H54 (cell line): Measurements from ENCODE around the gene KATNAL2.
"Not testable (repeated sequence)": the region's sequence is repeated elsewhere in the genome, so short reads cannot be mapped to it uniquely, and the experiment has no call there.

Source experiments
- DNase-seq: peaks from one replicate; pipeline ENCODE4 v3.0.0; 2011; ENCODE audit warnings: low spot score, mixed read lengths; ENCODE audit not compliant: insufficient read length
- FAIRE-seq: peaks from 3 replicates; lab custom pipeline; 2011; peaks lifted over from hg19 to GRCh38; lab: Jason Lieb, UNC
- POLR2A ChIP-seq: IDR thresholded peaks from 2 replicates; pipeline ENCODE4 v1.6.1; 2011; ENCODE audit warnings: low read depth, mild to moderate bottlenecking, low read length

KATNAL2 gene

DNA sequence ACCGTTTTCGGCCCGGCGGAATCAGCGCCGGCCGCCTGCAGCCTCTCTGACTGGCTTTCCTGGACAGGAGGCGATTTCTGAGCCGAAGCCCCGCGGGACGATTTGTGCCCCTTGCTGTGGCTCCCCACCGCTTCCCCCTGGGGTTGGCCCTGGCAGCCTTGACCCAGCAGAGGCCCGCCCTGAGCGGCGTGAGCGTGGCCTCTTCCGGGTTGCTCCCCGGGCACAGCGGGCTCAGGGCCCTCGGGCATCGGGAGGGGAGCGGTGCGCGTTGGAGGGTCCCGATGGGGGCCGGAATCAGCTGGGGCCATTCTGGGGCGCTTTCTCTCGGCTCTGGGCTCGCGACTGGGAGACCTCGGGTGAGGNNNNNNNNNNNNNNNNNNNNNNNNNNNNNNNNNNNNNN lies 52.1 kb downstream of the KATNAL2 start:
- DNase-seq, FAIRE-seq: not testable (repeated sequence)

DNA sequence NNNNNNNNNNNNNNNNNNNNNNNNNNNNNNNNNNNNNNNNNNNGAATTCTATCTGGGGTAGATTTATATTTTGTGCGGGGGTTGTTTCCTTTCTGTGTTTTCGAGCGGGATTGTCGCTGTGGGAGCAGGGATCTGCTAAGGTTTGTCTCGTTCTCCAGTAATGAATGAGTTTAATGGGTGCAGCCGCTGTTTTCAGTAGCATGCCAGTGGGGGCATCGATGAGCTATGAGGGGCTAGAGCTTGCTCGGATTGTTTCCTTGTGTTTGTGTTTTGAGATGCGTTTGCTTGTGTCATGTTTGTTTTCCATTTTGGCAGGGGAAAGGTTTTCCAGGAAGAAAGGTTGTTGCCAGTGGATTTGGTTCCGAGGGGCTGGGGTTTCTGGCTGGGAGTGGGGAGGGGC lies 102.5 kb downstream of the KATNAL2 start:
- DNase-seq, FAIRE-seq: not testable (repeated sequence)

DNA sequence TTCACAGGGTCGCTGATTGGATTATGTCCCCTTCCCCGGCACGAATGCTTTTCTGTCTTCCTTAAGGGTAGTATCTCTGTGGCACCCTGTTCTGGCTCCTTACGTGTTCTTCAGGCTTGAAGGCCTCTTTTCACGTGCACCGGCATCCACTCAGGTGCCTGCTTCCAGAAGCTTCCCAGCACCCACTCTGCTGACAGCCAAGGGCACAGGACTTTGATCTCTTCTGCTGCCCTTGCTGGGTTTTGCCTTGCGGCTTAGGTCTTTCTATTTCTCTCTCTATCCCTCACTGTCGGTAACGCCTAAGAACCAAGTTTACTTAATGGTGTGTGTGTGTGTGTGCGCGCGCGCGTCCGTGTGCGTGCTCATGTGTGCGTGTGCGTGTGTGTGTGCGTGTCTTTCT lies 103.4 kb downstream of the KATNAL2 start:
- not testable (repeated sequence) for FAIRE-seq, DNase-seq

DNA sequence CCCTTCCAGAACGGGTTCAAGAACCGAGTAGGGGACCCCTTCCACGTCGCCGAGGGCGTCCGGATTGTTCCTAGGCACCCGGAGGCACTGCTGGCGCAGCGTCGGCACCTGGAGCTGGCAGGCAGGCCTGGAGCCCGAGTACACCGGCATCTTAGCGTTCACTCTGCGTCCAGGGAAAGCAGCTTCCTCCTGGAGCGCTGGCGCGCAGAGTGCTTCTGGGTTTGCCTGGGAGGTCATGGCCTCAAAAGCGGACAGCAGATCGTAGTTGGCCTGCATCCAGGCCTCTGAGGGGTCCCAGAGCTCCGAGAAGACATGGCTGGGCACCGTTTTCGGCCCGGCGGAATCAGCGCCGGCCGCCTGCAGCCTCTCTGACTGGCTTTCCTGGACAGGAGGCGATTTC lies 105.4 kb downstream of the KATNAL2 start:
- DNase-seq, FAIRE-seq: not testable (repeated sequence)

DNA sequence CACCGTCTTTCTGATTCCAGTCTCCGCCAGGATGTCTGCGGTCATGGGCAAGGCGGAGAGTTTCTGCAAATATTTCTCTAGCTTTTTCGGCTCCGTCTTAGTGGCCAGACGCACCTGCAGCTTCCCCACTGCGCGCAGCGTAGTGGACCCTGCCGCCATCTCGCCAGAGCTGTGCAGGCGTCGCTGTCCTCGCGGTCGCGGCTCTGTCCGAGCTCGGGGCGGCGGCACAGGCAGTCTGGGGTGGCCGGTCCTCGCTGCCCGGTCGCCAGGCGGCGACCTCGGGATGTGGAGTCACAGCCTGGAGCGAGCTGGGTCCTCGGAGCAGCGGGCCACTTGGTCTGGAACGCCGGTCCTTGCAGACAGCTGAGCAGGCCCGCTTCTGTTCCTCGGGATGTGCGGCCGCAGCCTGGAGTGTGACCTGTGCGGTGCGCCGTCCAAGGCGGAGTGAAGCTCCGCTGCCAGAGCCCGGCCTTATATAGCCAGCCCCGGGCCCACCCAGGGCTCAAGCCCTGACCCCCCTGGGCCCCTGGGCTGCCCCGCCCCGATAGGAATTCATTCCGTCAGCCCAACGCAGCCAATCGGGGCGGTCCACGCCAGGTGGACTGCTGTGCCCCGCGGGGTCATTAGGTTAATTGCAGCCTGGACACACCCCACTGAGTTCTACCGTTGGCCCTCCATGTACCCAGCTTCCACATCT lies 106.5 kb downstream of the KATNAL2 start:
- DNase-seq, FAIRE-seq: not testable (repeated sequence)

DNA sequence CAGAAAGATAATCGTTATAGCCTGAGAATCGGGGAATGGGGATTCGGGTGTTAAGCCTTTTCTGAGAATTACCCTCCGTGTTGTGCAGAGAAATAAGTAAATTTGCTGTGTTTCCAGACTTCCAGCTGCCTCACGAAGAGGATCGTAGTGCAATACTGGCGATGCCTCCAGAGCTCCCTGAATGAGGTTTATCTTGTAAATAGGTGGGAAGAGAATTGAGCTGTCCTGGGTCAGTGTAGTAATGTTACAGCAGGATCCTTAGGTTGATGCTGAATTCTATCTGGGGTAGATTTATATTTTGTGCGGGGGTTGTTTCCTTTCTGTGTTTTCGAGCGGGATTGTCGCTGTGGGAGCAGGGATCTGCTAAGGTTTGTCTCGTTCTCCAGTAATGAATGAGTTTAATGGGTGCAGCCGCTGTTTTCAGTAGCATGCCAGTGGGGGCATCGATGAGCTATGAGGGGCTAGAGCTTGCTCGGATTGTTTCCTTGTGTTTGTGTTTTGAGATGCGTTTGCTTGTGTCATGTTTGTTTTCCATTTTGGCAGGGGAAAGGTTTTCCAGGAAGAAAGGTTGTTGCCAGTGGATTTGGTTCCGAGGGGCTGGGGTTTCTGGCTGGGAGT lies 108.3 kb downstream of the KATNAL2 start:
- FAIRE-seq: peak; percentile 11
- not testable (repeated sequence) for DNase-seq

DNA sequence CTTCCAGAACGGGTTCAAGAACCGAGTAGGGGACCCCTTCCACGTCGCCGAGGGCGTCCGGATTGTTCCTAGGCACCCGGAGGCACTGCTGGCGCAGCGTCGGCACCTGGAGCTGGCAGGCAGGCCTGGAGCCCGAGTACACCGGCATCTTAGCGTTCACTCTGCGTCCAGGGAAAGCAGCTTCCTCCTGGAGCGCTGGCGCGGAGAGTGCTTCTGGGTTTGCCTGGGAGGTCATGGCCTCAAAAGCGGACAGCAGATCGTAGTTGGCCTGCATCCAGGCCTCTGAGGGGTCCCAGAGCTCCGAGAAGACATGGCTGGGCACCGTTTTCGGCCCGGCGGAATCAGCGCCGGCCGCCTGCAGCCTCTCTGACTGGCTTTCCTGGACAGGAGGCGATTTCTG lies 111.3 kb downstream of the KATNAL2 start:
- not testable (repeated sequence) for DNase-seq, FAIRE-seq

DNA sequence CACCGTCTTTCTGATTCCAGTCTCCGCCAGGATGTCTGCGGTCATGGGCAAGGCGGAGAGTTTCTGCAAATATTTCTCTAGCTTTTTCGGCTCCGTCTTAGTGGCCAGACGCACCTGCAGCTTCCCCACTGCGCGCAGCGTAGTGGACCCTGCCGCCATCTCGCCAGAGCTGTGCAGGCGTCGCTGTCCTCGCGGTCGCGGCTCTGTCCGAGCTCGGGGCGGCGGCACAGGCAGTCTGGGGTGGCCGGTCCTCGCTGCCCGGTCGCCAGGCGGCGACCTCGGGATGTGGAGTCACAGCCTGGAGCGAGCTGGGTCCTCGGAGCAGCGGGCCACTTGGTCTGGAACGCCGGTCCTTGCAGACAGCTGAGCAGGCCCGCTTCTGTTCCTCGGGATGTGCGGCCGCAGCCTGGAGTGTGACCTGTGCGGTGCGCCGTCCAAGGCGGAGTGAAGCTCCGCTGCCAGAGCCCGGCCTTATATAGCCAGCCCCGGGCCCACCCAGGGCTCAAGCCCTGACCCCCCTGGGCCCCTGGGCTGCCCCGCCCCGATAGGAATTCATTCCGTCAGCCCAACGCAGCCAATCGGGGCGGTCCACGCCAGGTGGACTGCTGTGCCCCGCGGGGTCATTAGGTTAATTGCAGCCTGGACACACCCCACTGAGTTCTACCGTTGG lies 112.4 kb downstream of the KATNAL2 start:
- FAIRE-seq: not testable (repeated sequence)

DNA sequence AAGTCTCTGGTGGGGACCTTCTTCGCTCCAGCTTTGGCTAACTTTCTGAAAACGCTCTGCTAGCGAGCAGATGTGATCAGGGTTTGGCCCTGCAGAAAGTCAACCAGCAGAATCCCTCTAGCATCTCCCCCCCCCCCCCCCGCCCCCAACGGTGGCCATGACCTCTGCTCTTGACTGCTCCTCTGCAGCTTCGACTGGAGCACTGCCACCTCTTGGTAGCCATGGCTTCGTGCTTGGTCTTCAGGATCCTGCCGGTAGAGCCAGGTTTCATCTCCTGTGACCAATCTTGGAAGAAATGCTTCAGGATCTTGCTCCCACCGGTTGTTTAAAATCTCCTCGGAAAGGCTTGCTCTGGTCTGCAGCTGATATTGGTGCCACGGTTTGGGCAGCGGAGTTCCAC lies 113.5 kb downstream of the KATNAL2 start:
- DNase-seq, FAIRE-seq: not testable (repeated sequence)

More for the DNA sequence above, 112.4 kb downstream of the KATNAL2 start:
- not testable (repeated sequence) for DNase-seq

DNA sequence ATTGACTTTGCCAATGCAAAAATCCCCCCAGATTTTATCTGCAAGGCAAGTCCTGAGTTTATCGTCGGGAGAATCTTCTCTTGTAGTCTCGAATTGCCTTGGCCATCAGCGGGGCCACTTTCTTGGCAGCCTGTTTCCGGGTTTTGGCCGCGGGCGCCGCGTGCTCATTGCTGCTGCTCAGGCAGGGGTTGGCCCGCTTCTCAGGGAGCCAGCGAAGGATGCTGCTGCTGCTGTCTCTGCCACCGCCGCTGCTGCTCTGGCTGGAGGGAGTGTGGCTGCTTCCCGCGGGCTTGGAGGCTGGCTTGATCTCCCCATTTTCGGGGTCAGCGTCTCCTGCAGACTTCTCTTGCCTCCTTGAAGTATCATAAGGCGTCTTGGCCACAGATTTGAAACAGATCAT lies 115.5 kb downstream of the KATNAL2 start:
- no peak for TF ChIP-seq POLR2A
- FAIRE-seq (no peak), DNase-seq (no peak)

DNA sequence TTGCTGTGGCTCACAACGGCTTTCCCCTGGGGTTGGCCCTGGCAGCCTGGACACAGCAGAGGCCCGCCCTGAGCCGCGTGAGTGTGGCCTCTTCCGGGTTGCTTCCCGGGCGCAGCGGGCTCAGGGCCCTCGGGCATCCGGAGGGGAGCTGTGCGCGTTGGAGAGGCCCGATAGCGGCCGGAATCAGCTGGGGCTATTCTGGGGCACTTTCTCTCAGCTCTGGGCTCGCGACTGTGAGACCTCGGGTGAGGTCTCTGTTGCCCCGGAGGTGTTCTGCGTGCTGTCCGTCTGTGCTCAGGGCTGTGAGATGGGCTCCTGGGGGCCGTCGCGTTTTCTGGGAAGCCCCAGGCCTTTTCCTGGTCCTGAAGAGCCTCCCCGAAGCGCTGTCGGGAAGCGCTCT lies 117.2 kb downstream of the KATNAL2 start:
- not testable (repeated sequence) for FAIRE-seq, DNase-seq

DNA sequence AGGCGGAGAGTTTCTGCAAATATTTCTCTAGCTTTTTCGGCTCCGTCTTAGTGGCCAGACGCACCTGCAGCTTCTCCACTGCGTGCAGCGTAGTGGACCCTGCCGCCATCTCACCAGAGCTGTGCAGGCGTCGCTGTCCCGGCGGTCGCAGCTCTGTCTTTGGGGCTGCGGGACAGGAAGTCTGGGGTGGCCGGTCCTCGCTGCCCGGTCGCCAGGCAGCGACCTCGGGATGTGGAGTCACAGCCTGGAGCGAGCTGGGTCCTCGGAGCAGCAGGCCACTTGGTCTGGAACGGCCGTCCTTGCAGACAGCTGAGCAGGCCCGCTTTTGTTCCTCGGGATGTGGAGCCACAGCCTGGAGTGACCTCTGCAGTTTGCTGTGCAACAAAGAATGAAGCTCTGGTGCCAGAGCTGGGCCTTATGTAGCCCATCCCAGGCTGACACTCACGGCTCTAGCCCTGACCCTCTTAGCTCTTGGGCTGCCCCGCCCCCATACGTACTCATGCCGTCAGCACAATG lies 117.8 kb downstream of the KATNAL2 start, which contains the start of gene ELOA2:
TSS of gene ELOA2 (minus strand) at position 466 of the 516 bp plus-strand sequence. CDS start at position 109, 357 bp downstream.
- FAIRE-seq (no peak), DNase-seq (no peak)
- no peak for TF ChIP-seq POLR2A

DNA sequence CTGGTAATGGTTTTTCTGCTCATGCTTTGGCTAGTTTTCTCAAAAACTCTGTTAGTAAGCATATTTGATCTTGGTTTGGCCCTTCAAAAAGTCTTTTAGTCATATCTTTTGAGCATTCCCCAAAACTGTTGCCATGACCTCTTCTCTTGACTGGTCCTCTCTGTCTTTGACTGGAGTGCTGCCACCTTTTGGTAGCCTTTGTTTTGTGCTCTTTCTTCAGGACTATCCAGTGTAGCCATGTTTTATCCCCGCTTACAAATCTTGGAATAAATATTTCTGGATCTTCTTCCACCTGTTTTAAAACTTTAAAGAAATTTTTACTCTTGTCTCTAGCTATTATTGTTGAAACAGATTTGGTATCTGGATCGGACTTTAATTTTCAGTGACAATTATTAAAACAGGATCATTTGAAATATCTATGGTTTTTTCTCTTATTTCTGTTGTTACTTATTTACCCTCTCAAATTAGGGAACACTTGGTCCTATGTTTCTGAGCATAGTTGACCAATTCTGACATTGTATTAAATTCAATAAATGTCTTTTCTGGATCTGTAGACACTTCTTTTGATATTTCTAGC lies 119.0 kb downstream of the KATNAL2 start:
- no peak for FAIRE-seq
- no peak for TF ChIP-seq POLR2A
- DNase-seq: no peak

DNA sequence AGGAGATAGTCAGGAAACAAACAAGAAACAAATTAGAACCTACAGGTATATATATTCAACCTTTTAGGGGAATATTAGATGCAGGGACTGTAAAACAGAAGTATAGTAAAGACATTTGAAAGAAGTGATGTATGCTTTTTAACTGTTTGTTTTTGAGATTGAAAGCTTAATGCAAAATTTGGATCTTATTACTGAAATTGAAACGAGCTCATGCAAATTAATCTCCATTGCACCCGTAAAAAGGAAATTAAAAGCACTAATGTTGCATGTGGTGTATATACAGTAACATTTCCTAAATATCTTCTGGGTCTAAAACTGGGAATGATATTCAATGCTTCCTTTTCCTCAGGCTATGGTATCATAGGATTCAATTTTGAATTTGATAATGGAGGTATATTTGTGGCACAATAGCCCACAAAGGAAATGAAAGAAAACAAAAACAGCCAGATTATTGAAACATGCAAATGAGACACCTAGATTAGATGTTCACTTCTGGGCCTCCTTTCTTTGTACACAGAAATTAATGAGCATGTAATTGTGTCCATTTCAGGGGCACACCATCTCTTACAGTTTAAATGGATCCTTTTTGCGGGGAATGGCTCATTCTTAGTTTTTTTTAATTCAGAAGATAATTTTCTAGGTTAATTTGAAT lies 119.7 kb downstream of the KATNAL2 start:
- no peak for FAIRE-seq
- DNase-seq: no peak
- no peak for TF ChIP-seq POLR2A
